ENCODE results near the gene LRRC14B. TPM values are rescaled to one million over a fixed set of nuclear protein-coding genes. Genes with fewer than 3 reads are reported as not detected.

Gene LRRC14B
- total RNA-seq, 1 donor from 2014 or later, result 93.4 TPM

DNA sequence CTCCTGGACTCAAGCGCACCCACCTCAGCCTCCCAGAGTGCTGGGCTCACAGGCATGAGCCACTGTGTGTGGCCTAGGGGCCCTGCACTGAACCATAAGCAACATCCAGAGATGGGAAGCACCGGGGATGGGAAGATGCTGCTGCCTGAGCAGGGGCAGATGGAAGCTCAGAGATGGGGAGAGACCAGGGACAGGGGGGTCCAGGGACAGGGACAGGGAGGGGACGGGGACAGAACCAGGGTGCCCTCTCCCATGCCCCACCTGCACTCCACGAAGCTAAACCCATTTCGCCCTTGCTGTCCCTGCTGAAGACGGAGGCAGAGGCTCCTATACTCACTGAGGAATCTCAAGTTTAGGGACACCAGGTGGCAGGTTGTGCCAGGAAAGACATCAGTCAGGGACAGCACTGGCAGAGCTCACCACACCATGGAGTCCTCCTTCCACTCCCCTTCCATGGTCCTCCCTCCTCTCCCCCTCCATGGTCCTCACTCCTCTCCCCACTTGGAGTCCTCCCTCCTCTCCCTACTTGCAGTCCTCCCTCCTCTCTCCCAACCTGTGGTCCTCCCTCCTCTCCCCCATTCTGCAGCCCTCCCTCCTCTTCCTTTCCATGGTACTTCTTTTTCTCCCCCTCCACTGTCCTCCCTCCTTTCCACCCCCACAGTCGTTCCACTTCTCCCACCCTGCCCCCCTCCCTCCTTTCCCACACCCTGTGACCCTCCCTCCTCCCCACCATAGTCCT lies 45.5 kb upstream of the LRRC14B start:
- H3K36me3 ChIP-seq, result no peaks in the 10 kb centered on the region
- intact Hi-C loops (cut with micrococcal nuclease), result no loop called here
- no peak overlapping the region for H3K4me3 ChIP-seq
- TF ChIP-seq, protein P1, sequence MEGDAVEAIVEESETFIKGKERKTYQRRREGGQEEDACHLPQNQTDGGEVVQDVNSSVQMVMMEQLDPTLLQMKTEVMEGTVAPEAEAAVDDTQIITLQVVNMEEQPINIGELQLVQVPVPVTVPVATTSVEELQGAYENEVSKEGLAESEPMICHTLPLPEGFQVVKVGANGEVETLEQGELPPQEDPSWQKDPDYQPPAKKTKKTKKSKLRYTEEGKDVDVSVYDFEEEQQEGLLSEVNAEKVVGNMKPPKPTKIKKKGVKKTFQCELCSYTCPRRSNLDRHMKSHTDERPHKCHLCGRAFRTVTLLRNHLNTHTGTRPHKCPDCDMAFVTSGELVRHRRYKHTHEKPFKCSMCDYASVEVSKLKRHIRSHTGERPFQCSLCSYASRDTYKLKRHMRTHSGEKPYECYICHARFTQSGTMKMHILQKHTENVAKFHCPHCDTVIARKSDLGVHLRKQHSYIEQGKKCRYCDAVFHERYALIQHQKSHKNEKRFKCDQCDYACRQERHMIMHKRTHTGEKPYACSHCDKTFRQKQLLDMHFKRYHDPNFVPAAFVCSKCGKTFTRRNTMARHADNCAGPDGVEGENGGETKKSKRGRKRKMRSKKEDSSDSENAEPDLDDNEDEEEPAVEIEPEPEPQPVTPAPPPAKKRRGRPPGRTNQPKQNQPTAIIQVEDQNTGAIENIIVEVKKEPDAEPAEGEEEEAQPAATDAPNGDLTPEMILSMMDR (IDR thresholded peaks at IDR 0.05; ENCODE audit: borderline replicate concordance), result no peak
- H3K27ac ChIP-seq (replicated peaks), result no peak overlapping the region
- no peaks in the 10 kb centered on the region for H3K4me1 ChIP-seq
- DNase-seq, result no peak
- peaks cover 29% of the 10 kb centered on the region for H3K9me3 ChIP-seq (replicated peaks)
- peaks cover 16% of the 10 kb centered on the region for H3K27me3 ChIP-seq (ENCODE audit: low read depth)

DNA sequence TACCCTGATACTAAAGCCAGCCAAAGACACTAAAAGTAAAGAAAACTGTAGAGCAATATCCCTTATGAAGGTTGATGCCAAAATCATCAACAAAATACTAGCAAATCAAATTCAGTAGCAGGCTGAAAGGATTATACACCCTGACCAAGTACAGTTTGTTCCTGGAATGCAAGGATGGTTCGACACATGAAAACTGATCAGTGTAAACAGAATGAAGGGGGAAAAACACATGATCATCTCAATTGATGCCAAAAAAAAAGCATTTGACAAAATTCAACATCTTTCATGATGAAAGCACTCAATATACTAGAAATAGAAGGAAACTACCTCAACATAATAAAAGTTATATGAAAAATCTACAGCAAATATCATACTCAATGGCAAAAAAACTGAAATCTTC lies 43.5 kb upstream of the LRRC14B start:
- TF ChIP-seq, protein P1 (IDR thresholded peaks at IDR 0.05; ENCODE audit: borderline replicate concordance), result no peak
- H3K9me3 ChIP-seq (replicated peaks), result peaks cover 29% of the 10 kb centered on the region
- intact Hi-C loops (cut with micrococcal nuclease), result no loop called here

DNA sequence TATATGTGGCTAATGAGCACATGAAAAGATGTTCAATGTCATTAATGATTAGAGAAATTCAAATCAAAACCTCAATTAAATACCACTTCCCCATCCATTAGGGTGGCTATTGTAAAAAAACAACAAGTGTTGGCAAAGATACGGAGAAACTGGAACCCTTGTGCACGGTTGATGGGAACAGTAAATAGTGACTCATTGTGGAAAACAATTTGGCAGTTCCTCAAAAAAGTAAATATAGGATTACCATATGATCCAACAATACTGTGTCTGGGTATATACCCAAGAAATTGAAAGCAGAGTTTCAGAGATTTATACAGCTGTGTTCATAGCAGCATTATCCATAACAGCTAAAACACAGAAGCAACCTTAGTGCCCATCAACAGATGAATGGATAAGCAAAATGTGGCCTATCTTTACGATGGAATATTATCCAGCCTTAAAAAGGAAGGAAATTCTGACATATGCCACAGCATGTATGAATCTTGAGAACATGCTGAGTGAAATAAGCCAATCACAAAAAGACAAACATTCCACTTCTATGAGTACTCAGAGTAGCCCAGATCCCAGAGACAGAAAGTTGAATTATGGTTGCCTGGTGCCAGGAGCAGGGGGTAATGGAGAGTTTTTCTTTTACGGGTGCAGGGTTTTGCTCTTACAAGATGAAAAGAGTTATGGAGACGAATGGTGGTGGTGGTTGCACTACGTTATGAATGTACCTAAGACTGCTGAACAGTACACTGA lies 41.4 kb upstream of the LRRC14B start:
- H3K4me1 ChIP-seq, result no peaks in the 10 kb centered on the region
- no peak for DNase-seq
- H3K27ac ChIP-seq (replicated peaks), result no peak overlapping the region
- no peaks in the 10 kb centered on the region for H3K36me3 ChIP-seq
- H3K9me3 ChIP-seq (replicated peaks), result peaks cover 29% of the 10 kb centered on the region
- H3K27me3 ChIP-seq (ENCODE audit: low read depth), result peaks cover 6% of the 10 kb centered on the region
- TF ChIP-seq, protein P1 (IDR thresholded peaks at IDR 0.05; ENCODE audit: borderline replicate concordance), result no peak
- intact Hi-C loops (cut with micrococcal nuclease), result no loop called here
- no peak overlapping the region for H3K4me3 ChIP-seq

More for the DNA sequence above, 43.5 kb upstream of the LRRC14B start:
- Histone ChIP-seq H3K4me3 (no peak overlapping the region), H3K4me1 (no peaks in the 10 kb centered on the region), H3K27me3 (ENCODE audit: low read depth) (peaks cover 6% of the 10 kb centered on the region), H3K27ac (replicated peaks) (no peak overlapping the region), H3K36me3 (no peaks in the 10 kb centered on the region)
- no peak for DNase-seq

DNA sequence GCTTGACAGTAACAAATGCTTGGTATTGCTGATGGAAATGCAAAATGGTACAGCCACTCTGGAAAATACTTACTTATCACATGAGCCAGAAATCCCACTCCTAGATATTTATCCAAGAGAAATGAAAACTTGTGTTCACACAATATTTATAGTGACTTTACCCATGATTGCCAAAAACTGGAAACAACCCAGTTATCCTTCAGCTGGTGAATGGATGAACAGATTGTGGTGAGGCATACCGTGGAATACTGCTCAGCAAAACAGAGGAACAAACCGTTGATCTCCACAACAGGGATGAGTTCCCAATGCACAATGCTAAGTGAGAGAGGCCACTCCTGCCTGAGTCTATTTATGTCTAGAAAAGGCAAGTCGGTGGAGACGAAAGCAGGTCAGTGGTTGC lies 40.5 kb upstream of the LRRC14B start:
- intact Hi-C loops (cut with micrococcal nuclease), result no loop called here
- peaks cover 10% of the 10 kb centered on the region for H3K27me3 ChIP-seq (ENCODE audit: low read depth)
- H3K9me3 ChIP-seq (replicated peaks), result peaks cover 29% of the 10 kb centered on the region
- no peak for DNase-seq
- H3K36me3 ChIP-seq, result no peaks in the 10 kb centered on the region
- no peak overlapping the region for H3K4me3 ChIP-seq
- H3K4me1 ChIP-seq, result no peaks in the 10 kb centered on the region
- H3K27ac ChIP-seq (replicated peaks), result no peak overlapping the region
- TF ChIP-seq, protein P1 (IDR thresholded peaks at IDR 0.05; ENCODE audit: borderline replicate concordance), result no peak

DNA sequence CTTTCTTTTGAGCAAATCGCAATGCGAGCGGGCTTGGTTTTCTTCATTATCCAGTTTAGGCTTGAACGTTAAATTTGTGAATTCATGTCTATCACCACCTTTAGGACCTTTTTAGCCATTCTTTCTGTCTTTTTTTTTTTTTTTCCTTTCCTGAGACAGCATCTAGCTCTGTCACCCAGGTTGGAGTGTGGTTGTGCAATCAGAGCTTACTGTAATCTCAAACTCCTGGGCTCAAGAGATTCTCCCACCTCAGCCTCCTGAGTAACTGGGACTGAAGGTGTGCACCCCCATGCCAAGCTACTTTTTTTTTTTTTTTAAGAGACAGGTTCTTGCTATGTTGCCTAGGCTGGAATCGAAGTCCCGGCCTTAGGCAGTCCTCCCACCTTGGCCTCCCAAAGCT lies 39.2 kb upstream of the LRRC14B start:
- peaks cover 20% of the 10 kb centered on the region for H3K27me3 ChIP-seq (ENCODE audit: low read depth)
- H3K4me3 ChIP-seq, result no peak overlapping the region
- no peaks in the 10 kb centered on the region for H3K36me3 ChIP-seq
- intact Hi-C loops (cut with micrococcal nuclease), result no loop called here
- H3K4me1 ChIP-seq, result no peaks in the 10 kb centered on the region
- TF ChIP-seq, protein P1 (IDR thresholded peaks at IDR 0.05; ENCODE audit: borderline replicate concordance), result no peak
- no peak for DNase-seq
- no peak overlapping the region for H3K27ac ChIP-seq (replicated peaks)
- H3K9me3 ChIP-seq (replicated peaks), result peaks cover 24% of the 10 kb centered on the region

Data from left ventricle myocardium inferior (tissue), 1 donor.